ENCODE data around the gene RWDD3.

DNA sequence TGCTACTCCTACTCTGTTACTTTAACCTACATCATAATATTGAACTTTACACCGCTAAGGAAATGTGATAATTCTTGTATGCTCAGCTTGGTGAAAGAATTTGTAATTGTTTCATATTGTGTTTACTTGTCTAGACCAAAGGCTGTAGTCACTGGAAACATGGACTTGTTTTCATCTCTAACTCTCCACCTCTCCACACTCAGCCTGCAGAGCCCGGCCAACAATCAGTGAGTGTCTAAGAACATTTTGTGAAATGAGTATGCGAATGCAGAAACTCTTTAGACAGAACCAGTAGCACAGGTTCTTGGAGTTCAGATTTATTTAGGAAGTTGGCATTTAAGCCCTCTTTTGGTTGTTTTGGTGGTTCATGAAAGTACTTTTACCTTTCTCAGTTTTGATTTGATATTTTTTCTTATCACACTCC, 3.2 kb upstream of the RWDD3 start:
- TF ChIP-seq RAD51 (IDR thresholded peaks at IDR 0.05) = no peak
- TF ChIP-seq, protein P1, sequence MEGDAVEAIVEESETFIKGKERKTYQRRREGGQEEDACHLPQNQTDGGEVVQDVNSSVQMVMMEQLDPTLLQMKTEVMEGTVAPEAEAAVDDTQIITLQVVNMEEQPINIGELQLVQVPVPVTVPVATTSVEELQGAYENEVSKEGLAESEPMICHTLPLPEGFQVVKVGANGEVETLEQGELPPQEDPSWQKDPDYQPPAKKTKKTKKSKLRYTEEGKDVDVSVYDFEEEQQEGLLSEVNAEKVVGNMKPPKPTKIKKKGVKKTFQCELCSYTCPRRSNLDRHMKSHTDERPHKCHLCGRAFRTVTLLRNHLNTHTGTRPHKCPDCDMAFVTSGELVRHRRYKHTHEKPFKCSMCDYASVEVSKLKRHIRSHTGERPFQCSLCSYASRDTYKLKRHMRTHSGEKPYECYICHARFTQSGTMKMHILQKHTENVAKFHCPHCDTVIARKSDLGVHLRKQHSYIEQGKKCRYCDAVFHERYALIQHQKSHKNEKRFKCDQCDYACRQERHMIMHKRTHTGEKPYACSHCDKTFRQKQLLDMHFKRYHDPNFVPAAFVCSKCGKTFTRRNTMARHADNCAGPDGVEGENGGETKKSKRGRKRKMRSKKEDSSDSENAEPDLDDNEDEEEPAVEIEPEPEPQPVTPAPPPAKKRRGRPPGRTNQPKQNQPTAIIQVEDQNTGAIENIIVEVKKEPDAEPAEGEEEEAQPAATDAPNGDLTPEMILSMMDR (IDR thresholded peaks at IDR 0.05 in 2 of 3, conservative IDR thresholded peaks at IDR 0.05 in 1 of 3; ENCODE audit: control insufficient read depth in 2 of 3, extremely low read depth in 1 of 3, insufficient read depth in 1 of 3, low read depth in 3 of 3, low read length in 3 of 3) = no peak
